T-helper 2 cell treated with Interferon-gamma antibody and Interleukin-4, amounts not matched to agents 100 ng/mL and 5 ng/mL, for 36 hours (primary cell): Measurements from ENCODE around the gene SUMF1. TPM values are rescaled to one million over a fixed set of nuclear protein-coding genes. Genes with fewer than 3 reads are reported as not detected.

Experiments
- intact Hi-C: fragments of 100-400 bp; cut with micrococcal nuclease; formaldehyde crosslinking; loops from one replicate; pipeline ENCODE4 v1.15.1; 2023
- total RNA-seq: library from RNA; stranded (reverse); gene quantifications from 2 replicates; pipeline ENCODE4 v1.2.3, GENCODE V29; 2022

Gene SUMF1
- total RNA-seq, 1 donor from 2014 or later = 7.3 TPM

GRCh38 chr3:4498446-4498845 lies 31.4 kb upstream of the SUMF1 start:
- intact Hi-C loops = loop anchor here (10.0 kb wide), 3 partner anchors 336 to 1374 kb away; partner anchors contain the start of gene TRNT1

DNA sequence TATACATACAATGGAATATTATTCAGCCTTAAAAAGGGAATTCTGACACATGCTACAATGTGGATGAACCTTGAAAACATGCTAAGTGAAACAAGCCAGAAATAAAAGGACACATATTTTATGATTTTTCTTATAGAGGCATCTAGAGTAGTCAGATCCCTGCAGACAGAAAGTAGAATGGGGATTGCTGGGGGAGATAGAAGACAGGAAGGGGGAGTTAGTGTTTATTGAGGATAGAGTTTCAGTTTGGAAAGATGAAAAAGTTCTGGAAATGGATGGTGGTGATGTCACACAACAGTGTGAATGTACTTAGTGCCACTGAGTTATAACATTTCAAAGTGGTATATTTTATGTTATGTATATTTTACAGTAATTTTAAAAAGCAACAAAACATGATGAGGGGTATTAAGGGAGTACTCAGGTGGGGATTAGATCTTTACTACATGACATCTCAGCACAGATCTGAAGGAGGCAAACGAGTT lies 30.8 kb upstream of the SUMF1 start:
- intact Hi-C loops = loop anchor here (10.0 kb wide), 3 partner anchors 337 to 1373 kb away; partner anchors contain the start of gene TRNT1

DNA sequence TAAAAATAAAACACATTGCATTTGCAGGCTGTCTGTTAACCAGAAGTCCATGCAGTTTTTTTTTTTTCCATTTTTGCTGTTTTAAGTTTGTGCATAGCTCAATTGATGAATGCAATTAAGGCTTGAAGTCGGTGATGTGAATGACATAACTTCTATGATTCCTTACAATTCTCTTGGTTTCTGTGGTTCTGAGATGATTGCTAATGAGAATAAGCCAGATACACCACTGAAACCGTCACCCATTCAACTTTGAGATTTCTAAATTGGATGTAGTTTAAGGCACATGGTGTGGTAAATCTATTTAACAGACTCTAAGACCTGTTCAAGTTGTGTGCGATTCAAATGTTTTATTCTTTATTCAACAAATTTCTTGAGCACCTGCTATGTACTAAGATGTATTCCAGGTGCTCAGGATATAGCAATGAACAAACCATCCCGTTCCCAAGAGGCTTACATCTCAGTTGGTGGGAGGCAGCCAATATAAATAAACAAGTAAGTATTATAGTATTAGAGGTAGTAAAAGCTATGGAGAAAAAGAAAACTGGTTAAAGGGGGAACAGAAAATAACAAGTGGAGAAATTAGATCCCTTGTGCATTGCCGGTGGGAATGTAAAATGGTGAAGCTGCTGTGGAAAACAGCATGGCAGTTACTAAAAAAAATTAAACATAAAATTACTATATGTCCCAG lies 30.1 kb upstream of the SUMF1 start:
- intact Hi-C loops = loop anchor here (10.0 kb wide), 3 partner anchors 338 to 1372 kb away; partner anchors contain the start of gene TRNT1

- intact Hi-C loops = loop anchor here (10.0 kb wide), 3 partner anchors 339 to 1371 kb away; partner anchors contain the start of gene TRNT1
Measured at GRCh38 chr3:4496087-4496452, 29.0 kb upstream of the SUMF1 start.

GRCh38 chr3:4495294-4496086 lies 28.4 kb upstream of the SUMF1 start:
- intact Hi-C loops = loop anchor here (10.0 kb wide), 3 partner anchors 339 to 1371 kb away; partner anchors contain the start of gene TRNT1

GRCh38 chr3:4494895-4495264 lies 27.8 kb upstream of the SUMF1 start:
- intact Hi-C loops = loop anchor here (10.0 kb wide), 3 partner anchors 340 to 1370 kb away; partner anchors contain the start of gene TRNT1

GRCh38 chr3:4493941-4494894 lies 27.1 kb upstream of the SUMF1 start:
- intact Hi-C loops = loop anchor here (1.0 to 10.0 kb wide), 14 partner anchors 10 to 1369 kb away; partner anchors contain the start of genes ARL8B, BHLHE40, EDEM1 and SETMAR

DNA sequence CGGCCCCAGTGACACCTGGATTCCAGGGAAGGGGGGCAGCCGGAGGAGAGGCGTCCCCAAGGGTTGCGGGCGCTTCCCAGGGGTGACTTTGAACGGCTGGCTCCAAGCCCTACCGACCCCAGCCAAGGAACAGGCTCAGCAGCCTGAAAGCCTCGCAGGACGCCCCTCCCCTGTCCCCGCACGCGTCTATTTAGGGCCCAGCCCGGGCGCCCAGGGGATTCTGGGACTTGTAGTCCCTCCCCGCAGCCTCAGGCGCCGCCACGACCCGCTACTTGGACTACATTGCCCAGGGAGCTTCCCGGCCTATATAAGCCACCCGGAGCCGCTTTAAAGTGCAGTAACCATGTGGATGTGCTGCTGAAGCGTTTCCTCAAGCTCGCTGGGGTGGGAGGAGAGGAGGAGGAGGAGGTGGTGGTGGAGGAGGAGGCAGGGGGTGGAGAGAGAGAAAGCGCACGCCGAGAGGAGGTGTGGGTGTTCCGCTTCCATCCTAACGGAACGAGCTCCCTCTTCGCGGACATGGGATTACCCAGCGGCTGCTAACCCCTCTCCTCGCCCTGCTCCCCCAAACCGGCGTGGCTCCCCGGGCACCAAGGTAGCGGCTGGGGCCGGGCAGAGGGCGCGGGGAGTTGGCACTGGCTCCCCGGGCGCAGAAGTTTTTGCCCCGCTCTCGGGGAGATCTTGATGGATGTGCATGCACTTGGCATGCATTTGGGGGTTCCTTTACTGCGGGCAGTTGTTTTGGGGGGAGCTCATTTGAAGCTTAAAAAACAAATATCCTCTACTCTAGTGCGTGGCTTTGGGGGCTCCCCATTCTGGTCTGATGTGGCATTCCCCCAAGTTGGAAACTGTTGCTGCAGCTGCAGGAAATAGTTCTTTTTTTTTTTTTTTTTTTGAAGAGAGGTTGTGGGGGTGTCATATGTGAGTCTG lies 26.2 kb upstream of the SUMF1 start, which contains the start of gene ITPR1:
Gene ITPR1 (plus strand): TSS at position 335 of the 927 bp plus-strand sequence. CDS start 23,144 bp downstream, outside the sequence.
- intact Hi-C loops = loop anchor here (1.0 to 10.0 kb wide), 14 partner anchors 11 to 1368 kb away; partner anchors contain the start of genes ARL8B, BHLHE40, EDEM1 and SETMAR

DNA sequence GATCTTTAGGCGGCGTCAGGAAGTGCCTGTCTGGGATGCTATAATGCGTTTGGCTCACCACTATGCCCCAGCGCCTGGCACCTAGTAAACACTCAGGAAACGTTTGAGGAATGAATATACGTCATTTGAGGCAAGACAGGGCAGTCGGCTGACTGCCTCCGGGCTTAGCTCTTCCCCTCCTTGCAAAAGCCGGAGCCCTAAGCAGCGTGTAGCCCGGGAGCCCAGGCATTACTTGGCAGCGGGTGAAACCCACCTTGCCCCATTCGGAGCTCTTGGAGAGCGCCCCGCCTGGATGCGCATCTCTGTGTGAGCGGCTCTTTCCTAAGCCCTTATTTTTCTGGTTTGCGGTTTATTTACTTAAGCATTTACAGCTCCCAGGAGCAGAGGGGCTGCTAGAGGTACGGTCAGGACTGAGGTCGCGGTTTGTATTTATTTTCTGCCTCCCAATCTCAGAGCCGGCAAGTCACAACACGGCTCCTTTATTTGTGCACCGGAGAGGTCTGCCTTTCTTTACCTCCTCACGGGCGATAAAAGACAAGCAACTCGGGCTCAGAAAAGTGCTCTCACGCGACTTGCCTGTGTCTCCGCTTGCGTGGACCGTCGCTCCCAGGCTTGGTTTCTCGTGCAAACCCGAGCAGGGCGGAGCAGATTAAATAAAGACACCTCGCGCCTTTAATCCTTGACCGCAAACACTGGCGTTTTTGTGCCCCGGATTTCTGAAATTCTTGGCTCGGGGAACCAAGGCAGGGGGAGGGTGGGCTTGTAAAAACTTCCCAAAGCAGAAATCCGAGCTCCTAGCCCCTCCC lies 25.3 kb upstream of the SUMF1 start:
- intact Hi-C loops = loop anchor here (1.0 to 10.0 kb wide), 14 partner anchors 12 to 1368 kb away; partner anchors contain the start of genes ARL8B, BHLHE40, EDEM1 and SETMAR

GRCh38 chr3:4491855-4492207 lies 24.8 kb upstream of the SUMF1 start:
- intact Hi-C loops = loop anchor here (2.0 to 10.0 kb wide), 5 partner anchors 141 to 1367 kb away; partner anchors contain the start of genes BHLHE40 and TRNT1

GRCh38 chr3:4478261-4478660 lies 11.2 kb upstream of the SUMF1 start:
- intact Hi-C loops = no loop called here

DNA sequence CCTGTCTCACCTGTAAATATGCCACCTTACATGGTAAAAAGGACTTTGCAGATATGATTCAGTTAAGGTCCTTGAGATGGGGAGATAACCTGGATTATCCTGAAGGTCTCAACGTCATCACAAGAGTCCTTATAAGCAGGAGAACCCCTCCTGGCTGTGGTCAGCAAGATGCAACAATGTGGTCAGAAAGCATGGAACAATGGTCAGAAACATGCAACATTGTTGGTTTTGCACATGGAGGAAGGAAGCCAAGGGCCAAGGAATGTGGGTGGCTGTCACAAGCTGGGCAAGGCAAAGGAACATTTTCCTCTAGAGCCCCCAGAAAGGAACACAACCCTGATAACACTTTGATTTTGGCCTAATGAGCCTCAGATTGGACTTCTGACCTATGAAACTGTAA lies 9.4 kb upstream of the SUMF1 start:
- intact Hi-C loops = no loop called here

GRCh38 chr3:4475804-4476203 lies 8.7 kb upstream of the SUMF1 start:
- intact Hi-C loops = no loop called here

DNA sequence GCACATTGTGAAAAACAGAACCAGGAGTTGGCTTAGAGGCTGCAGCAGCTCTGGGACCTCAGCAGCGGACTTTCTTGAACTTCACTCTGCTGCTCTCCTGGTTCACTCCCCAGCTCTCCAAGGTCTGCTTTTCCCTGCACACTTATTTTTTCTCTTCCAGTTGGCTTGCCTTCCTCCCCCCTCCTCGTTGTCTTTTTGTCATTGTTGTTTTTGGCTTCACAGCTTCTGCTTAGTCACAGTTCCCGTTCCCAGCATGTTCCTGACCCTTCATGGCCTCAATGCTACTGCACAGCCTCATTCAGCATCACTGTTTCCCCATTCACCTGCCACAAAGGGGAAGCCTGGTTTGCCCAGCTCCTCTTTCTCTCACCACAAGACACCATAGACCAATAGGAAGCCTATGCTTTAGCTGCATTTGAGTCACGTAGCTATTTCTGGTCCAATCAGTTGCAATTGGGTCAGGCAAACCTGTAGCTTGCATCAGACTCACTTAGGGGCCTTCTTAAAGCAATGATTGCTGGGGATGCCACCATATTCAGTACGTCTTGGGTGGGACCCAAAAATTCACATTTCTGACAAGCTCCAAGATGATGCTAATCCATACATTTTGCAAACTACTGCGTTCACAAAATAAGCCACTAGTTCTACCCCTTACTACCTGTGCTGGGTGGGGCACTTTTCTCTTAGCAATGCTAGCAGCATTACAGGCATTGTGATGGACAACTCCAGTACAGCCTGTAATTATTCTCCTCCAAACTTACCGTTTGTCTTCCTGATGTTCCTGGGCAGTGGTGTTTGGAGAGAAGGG lies 7.8 kb upstream of the SUMF1 start:
- intact Hi-C loops = no loop called here

GRCh38 chr3:4472766-4473165 lies 5.7 kb upstream of the SUMF1 start:
- intact Hi-C loops = no loop called here

GRCh38 chr3:4472312-4472711 lies 5.2 kb upstream of the SUMF1 start:
- intact Hi-C loops = no loop called here

DNA sequence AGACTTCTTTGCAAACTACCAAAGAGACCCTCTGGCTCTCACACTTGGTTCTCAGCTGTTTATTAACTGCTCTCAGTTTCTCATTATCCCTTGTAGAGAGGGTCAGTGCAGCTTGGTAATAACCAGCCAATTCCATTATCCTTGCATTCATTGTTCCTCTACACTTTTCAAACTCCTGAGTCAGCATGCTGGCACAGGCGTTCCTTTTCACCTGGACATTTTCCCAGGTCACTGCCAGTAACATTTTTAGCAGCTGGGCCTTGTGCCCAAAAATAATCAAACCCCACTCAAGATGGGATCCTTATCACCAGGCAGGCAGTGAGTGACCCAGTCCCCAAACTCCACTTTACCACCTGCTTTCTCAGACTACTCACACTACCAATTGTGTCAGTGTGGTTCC lies 4.8 kb upstream of the SUMF1 start:
- intact Hi-C loops = no loop called here

GRCh38 chr3:4467522-4467867 lies 426 bp upstream of the SUMF1 start:
- intact Hi-C loops = loop anchor here (1.0 to 2.0 kb wide), 4 partner anchors 26 to 164 kb away; partner anchors contain the start of genes ITPR1 and SETMAR
